ENCODE data around the gene SCFD2.

The SCFD2 gene

DNA sequence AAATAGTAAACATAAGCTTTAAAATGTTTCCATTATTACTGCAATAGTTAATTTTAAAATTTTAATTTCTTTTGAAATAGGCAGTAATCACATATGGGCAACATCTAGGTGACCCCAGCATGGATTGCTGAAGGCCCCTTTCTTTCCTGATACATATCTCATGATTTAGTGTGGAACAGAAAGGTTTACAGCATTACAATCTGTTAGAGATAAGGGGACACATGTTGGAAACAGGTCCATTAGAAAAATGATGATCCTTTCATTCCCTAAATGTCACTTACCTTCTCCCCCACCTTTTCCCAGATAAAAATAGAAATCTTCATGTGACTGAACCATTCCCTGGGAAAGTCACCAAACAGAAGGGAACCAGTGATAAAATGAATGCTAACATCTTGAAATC lies 413.3 kb downstream of the SCFD2 start:
- DNase-seq (ENCODE audit: low spot score) = no peak

DNA sequence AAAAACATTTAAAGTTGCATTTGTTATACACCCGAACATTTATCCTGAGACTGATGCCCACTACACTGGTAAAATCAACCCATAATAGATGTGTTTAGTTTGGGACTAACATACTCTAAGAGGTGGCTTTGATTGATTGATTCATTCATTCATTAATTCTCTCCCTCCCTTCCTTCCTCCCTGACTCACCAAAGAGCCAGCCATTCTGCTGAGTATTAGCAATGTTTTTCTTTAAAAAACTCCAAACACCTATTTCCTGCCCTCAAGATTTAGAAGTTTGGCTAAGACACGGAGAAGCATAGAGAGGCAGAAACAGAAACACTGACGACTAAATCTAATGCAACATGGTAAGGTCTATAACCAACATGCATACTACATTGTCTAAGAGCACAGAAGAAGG lies 414.8 kb downstream of the SCFD2 start:
- DNase-seq (ENCODE audit: low spot score) = no peak

DNA sequence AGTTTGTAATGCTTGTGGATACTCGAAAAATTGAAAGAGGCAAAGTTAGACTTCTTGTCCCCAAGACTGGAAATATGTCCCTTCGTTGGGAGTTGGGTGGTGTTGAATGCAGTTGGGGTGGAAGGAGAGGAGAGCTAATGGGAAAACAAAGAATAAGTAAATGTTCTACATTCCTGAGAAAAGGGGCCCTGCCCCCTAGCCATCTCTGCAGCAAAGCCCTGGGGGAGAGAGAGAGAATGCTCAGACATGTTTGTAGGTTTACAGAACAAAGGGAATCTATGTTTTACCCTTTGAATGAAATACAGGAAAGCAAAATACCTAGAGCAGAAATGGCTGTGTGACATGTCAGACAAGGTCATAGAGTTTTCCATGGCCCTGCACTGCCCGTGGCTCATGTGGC lies 415.6 kb downstream of the SCFD2 start:
- no peak for DNase-seq (ENCODE audit: low spot score)

DNA sequence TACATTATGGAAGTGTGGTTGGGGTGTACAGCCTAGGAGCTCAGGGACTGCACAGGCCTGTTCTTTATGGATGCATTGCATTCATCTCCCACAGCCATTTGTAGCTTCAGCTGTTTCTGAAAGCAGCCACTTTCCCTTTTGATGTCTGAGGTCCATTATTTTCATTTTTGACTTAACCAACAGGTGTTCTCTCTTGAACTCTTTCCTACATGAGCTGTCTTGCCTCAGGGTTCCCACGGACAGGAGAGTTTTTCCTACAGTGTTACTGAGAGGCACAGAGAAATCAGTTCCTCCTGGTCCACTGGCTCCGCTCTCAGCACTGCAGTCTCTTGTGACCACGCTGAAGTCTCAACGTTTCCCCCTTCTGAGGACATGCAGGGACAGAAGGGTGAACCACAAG lies 416.5 kb downstream of the SCFD2 start:
- no peak for DNase-seq (ENCODE audit: low spot score)

DNA sequence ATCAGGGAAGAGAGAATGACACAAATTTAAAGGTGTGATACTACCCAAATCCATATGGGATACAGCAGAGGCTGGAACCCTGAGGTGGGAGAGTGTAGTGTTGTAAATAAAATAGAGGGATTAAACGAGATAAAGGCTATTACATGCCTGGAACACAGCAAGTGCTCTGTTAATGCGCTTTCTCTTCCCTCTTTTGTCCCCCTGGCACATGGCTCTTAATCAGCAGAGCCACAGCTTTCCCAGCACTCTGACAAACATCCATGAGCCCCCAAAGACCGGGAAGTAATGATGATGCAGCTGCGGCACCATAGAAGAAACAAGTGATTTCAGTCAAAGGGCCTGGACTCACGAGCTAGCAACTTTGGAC lies 417.8 kb downstream of the SCFD2 start:
- no peak for DNase-seq (ENCODE audit: low spot score)

DNA sequence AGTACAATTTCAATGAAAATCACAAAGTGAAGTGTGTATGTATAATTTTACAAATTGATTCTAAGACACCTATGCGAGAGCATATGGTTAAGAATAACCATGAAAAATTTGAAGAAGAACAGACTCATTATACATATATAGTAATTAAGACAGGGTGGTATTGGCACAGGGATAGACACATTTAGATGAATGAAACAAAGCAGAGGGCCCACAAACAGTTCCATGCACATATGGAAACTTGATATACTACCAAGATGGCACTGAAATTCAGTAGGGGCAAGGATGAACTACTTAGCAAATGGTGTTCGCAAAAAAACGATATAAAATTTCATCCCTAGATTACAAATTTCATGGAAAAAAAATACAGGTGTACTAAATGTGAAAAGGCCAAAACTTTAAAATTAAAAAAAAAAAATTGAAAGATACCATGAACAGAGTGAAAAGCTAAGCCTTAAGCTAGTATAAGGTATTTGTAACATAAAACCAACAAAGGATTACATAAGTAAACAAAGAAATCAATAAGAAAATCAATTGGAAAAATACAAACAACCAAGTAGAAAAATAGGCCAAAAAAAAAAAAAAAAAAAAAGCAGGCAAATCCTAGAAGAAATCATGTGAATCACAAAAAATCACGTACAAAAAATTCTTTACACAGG lies 418.3 kb downstream of the SCFD2 start:
- DNase-seq (ENCODE audit: low spot score) = no peak

DNA sequence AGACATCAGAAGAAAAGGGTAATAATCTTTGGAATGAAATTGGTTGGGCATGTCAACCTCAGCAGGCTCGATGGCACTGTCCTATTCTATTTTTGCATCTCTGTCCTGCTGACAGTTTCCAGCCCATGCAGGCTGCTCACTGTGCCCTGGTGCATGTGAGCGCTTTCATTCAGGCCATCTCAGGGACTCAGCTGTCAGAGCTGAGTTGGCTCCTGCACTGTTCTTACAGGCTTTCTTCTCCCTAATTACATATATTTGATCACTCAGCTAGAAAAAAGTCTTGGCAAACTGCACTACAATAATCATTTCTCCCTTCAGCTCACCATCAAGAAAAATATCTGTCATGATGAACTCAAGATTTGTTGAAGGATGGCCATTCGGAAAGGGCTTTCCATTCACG lies 419.0 kb downstream of the SCFD2 start:
- DNase-seq (ENCODE audit: low spot score) = no peak

DNA sequence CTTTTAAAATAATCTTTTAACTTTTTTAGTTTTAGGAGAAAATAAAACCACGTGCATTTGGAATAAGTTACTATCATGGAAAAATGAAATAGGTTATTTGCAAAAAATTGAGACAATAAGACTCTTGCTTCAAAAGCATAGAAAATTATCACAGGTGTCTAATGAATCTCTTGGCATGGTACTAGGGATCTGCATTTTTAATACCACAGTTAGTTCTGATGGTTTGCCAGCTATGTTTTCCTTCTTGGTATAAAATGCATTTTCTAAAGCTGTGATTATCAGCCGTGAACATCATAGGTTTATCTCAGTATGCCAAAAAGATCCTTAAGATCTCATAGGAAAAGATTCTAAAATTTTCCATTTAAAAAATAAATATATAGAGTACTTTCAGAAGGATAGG lies 419.9 kb downstream of the SCFD2 start:
- no peak for DNase-seq (ENCODE audit: low spot score)

DNA sequence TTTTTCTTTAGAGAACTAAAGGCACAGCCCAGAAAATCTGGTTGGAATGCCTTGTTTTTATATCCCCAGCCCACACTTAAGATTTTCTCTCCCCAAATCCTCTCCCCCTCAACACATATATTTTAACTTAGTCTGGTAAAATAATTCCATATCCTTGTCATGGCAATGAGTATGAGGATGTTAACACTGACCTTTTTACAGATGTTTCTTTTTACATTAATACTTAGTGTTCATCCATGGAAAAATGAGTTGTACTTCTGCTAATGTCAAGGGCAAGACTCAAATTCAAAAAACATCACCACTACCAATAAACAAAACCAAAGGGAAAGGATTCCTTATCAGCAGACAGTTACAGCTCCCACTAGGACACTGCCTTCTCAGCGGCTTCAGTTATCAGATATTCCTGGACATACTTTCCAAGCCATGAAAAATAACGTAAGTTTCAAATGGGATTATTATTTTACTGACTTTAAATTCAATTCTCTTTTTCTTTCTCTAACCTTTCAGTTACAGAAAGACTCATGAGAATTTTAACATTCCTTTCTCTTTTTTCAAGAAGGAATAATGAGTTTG lies 420.4 kb downstream of the SCFD2 start:
- DNase-seq (ENCODE audit: low spot score) = no peak

DNA sequence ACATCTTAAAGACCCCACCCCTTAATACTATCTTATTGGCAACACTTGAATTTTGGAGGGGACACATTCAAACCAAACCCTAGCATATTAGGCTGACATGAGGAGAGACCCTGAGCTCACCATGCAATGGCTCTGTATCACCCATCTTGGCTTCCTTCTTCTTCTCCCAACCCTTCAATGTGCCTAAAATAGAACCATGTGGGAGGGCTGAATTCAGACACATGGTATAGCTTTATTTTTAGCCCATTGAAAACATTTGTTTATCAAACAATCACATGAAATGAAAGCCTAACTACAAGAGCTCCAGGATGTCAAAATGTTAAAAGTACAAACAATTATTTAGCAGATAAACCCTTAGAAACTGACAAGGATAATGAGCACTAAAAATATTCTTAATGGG lies 422.2 kb downstream of the SCFD2 start:
- DNase-seq (ENCODE audit: low spot score) = no peak

DNA sequence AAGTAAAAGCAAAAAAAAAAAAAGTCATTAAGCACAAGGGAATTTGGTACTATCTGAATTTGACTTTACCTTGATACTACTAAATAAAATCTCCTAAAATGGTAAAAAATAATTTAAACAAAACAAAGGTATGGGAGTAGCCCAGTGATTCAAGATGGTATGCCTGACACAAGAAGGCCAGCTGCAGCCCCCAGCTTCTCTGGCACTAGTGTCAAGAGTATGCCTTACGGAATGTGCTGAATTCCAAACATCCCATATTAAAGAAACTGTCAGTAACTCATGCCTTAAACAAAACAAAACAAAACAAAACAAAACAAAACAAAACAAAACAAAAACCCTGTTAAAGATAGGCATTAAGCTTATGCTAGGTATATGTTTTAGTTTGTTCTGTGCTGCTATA lies 422.9 kb downstream of the SCFD2 start:
- DNase-seq (ENCODE audit: low spot score) = no peak

DNA sequence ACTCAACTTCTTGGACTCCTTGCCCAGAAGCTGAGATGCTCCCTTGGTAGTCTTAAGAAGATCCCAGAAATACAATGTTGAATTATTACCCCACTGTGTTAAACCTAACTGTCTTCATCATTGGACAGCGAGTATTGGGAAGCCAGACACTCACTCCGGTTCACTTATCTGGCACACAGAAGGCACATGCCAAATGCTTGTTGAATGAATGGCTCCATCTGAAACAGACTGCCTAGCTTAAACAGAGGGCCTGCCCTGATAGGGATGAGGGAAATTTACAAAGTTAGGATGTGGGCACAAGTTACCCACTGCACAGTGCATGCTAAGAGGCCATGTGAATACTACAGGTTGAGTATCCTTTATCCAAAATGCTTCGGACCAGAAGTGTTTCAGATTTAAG lies 424.4 kb downstream of the SCFD2 start:
- no peak for DNase-seq (ENCODE audit: low spot score)

DNA sequence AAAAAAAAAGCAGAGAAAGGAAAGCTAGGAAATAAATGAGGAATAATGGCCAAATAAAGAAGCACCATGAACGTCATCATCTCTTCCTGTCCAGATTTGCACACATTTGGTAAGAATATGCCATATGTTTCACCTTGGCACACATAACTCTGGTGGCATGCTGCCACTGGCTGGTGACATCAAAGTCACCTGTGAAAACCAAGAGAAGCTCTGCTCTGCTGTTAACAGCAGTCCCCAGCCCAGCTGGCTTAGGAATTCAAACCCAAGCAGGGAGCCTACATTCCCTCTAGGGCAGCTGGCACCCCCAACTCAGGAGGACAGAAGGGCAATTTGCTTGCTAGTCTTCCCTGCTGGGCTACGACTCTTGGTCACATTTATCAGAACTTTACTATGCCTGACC lies 426.1 kb downstream of the SCFD2 start:
- DNase-seq (ENCODE audit: low spot score) = no peak

DNA sequence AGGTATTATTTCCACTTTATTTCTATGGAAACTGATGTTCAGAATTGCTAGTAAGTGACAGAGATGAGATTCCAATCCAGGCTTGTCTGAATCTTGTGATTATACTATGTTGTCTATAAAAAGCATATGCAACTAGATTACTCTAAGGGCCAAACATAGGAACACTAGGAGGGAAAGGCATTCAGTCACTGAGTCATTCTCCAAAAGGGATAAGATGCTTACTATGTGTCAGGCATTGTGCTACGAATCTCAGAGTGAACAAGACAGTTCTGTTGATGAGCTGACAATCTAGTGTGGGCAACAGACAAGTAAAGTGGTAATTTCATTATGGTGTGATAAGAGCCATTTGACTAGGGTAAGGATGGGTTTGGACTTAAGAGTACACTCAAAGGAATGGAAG lies 426.5 kb downstream of the SCFD2 start:
- no peak for DNase-seq (ENCODE audit: low spot score)

DNA sequence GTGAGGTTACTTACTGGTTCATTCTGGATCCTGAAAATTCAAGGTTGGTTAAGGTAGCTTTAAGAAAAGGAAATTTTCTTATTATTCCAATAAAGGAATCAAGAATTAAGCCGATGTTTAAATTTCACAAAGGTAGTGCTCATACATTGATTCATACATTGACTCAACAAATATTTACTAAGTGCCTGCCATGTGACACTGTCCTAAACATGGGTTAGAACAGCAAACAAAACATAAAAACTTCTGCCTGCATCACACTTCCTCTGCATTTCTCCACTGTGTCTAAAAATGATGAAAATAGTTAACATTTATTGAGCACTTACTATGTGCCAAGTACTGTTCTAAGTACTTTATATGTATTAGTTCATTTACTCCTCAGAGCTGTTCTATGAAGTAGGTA lies 428.0 kb downstream of the SCFD2 start:
- DNase-seq (ENCODE audit: low spot score) = no peak

DNA sequence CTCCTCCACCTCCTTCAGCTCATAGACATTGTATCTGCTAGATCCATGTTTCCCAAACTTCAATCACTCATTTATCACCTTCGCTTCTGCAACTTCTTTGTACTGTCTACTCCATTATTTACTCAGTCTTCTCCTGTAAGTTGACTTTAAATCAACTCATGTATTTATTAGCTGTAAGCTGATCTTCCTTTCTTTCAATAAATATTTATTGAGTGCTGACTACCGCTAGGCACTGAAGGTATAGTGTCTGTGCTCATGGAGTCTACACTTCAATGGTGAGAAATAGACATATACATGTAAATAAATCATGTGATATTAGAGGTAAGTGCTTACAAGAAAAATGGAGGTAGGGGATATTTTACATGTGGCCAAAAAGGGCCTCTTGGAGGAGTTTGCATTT lies 429.1 kb downstream of the SCFD2 start:
- DNase-seq (ENCODE audit: low spot score) = no peak

DNA sequence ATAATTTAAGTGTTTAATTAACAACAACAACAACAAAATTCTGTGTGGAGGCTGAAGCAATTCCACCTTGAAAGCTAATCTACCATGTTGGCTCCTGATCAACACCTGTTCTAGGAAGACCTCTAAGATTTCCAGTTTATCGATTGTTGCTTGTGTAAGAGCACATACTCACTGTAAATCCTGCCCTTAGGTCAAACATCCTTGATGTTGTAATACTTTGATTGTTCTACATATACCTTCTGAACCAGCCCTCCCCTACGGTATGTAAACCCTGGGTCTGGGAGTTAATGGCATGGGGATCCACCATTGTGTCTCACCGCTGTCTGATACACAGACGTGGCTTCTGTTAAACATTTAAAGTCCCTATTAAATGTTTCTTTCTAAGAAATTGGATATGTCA lies 430.5 kb downstream of the SCFD2 start:
- DNase-seq (ENCODE audit: low spot score) = no peak

DNA sequence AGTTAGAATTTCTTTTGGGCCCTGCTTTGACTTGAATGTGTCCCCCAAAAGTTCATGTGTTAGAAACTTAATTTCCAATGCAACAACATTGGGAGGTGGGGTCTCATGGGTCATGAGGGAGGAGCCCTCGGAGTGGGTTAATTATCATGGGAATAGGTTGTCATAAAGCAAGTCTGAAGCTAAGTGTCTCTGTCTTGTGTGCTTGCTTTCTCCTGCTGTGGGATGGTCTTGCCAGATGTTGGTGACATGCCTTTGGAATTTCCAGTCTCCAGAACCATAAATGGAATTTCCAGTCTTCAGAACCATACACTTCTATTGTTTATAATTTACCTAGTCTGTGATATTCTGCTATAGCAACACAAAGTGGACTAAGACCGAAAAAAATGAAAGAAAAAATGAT lies 432.1 kb downstream of the SCFD2 start:
- DNase-seq (ENCODE audit: low spot score) = no peak

DNA sequence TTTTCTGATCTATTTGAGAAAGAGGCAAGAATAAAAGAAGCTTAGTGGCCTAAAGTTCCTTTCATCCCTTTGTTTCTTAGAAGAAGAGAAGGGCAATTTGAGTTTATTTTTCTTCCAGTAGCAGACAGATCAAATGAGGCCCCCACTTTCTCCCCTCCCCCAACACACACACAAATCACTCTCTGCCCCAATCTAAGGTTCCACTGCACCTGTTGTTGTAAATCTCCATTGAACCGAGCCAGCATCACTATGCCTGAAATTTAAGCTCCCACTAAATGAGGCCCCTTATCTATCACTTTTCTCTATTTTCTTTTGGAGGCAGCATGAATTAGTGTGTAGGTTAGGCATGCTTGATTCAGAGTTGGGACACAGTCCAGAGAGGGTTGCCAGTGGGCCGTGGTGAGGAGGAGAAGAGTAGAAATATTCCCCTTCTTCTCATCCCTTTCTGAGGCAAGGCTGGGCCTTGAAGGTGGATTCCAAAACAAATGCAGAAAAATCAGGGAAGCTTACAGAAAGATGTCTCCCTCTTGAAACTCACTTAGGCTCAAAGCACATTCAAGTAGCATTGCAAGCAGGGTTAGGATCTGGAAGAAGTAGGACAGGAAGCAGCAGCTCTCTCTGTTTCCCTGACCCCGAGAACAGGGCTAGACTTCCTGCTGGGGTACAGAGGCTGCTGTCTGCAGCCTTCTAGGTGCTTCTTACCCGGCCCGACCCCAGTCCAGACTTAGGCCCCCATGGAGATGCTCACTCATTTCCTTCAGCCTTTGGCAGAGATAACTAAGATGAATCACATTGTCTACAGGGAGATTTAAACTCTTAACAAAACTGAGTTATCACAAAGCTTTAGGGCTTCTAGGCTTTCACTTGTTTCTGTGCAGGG lies 433.0 kb downstream of the SCFD2 start:
- DNase-seq (ENCODE audit: low spot score) = no peak

DNA sequence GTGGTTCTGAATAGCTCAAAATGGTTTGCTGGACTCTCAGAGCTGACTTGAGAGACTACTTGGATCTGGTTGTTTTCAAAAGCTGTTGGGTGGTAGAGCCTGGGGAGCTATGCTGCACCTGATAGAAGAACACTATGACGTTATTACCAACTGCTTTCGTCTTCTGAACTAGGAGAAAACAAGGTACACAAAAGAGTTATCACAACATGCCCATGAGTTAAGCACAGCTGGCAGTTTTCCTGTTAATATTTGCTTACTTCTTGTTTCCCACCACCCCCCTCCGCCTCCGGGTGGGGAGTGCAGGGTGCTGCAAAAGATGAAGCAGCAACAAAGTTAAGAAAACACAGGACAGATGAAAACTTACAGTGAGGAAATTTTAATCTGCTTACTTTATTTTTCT lies 434.6 kb downstream of the SCFD2 start:
- no peak for DNase-seq (ENCODE audit: low spot score)

DNA sequence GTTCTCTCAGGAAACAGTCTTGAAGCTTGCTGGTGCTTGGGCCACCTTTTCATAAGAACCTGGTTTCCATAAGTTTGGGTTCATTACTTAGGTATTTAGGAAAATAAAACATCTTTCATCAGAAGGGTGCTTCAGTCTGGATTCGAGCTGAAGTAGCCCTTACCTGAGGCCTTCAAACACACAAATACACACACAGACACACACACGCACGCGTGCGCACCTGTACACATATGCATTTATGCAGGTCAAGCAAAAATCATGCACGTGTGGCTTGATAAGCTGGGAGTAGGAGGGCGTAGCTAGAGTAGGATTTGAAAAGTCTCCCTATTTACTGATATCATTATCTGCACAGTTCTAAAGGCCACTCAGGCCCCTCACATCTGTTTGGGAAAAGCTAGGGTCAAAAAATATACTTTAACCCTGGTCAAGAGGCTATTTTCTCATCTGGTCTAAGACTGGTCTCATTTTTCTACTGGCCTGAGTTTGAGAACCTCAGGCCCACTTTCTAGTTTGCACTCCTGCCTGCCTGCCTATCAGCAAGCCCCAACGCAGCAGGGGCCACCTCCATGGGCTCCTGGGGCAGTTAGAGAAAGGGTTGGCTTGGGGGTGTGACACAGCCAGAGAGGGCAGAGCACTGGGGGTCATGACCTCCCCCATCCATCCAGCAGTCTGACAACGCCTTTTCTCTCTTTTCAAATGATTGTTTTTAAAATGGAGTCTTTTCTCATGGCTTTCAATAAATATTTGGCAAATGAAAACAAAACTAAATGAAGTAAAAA lies 439.5 kb downstream of the SCFD2 start:
- no peak for DNase-seq (ENCODE audit: low spot score)

DNA sequence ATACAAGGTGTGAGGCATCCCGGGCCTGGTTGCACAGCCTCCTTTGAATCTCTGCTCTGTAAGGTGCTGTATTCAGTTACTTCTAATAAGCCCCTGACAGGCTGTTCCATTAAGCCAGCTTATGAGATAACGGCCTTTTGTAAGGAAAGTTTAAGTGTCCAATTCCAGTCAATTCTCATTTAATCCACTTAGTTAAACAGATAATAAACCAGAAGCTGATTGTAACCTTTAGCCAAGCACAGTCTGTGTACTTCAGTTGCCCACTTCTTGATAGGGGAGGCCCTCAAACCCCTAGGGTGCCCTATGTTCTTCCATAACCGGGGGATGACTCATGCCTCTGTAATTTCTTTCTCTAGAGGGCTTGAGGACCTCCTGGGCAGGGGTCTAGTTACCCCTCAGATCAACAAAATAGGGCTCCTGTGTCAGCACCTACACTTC lies 440.3 kb downstream of the SCFD2 start:
- peak; percentile 71 for DNase-seq (ENCODE audit: low spot score)

DNA sequence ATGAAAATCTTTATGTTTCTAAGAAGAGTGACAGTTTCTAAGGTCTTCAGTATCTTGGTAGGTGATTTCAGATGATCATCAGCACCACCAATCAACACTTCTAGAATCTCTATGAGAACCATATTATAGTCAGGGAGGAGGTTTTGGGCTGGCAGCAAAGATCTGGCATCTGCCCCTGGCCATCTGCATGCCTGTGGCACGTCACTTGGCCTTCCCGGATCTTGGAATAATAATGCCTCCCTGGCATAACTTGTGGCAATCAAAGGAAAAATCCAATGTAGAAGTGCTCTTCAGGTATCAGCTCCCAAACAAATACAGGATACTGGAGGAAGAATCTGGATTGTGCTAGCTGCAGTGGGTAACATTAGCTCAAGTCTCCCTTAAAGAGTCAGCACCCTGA lies 446.4 kb downstream of the SCFD2 start:
- DNase-seq (ENCODE audit: low spot score) = no peak
